Neural cell (in vitro differentiated cells): Measurements from ENCODE around the gene EFCAB6. TPM values are rescaled to one million over a fixed set of nuclear protein-coding genes. Genes with fewer than 3 reads are reported as not detected.

Source experiments
- polyA plus RNA-seq: library from polyadenylated mRNA; depleted of rRNA; stranded (reverse); fragments of >200 nt; gene quantifications from 2 replicates; pipeline ENCODE4 v1.2.3, GENCODE V29; 2014
- small RNA-seq, 3 experiments: library from RNA; depleted of rRNA; stranded (forward); fragments of <200 nt; gene quantifications; one replicate each; pipeline ENCODE3, GENCODE V24; 2012

The EFCAB6 gene
- polyA plus RNA-seq, 1 donor from 2014 or later = 1.4 TPM

Small RNA genes lying within 50 kb of the gene (small RNA-seq; reads per million reads assigned to genes)
- gene HMGN2P9 = 0 reads per million in 3 experiments

Other genes starting within 250 kb of the EFCAB6 start
- gene SULT4A1, start 50.2 kb upstream of the EFCAB6 start, polyA plus RNA-seq = 182 and 196 TPM in 2 replicates
- not detected in 2 replicates for gene PNPLA5, start 79.7 kb upstream of the EFCAB6 start, polyA plus RNA-seq
- gene PNPLA3, start 111.5 kb upstream of the EFCAB6 start, polyA plus RNA-seq = 4.5 and 6.5 TPM in 2 replicates
- gene SAMM50, start 143.1 kb upstream of the EFCAB6 start, polyA plus RNA-seq = 38.1 and 49.7 TPM in 2 replicates
- gene PARVB, start 212.0 kb upstream of the EFCAB6 start, polyA plus RNA-seq = 0.18 and 1.2 TPM in 2 replicates